ENCODE results near the gene ST3GAL4.
"Not testable (repeated sequence)": the region's sequence is repeated elsewhere in the genome, so short reads cannot be mapped to it uniquely, and the experiment has no call there.

The ST3GAL4 gene

DNA sequence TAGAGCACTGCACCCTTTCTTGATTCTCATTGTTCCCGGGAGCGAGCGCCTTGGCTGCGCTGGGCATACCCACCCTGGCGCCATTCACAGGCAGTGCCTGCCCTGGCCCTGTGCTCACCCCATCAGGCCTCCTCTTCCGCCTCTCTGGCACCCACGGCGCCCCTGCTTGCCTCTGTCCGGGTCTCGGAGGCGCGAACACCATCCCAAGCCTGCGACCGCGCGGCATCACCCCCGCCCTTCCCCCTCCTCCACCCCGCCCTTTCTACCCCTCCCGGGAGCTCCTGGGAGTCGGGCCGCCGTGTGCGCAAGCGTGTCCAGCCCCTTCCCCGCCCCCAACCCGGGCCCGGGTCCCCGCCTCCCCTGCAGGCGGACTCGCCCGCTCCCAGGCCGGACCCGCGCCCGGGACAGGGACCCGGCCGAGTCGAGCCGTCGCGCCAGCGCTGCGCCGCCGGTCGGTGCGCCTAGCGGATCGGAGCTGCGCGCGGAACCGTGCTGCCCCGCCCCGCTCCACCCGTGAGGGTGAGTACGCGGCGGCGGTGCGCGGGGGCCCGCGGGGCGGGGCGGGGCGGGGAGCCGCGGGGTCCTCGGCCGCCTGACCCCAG lies at the start of gene ST3GAL4:
TSS of gene ST3GAL4 (plus strand) at position 363 of the 602 bp plus-strand sequence. CDS start 50,470 bp downstream, outside the sequence.
- DNase-seq, result peak; percentile 51

GRCh38 chr11:126305699-126306098 lies 49.8 kb upstream of the ST3GAL4 start:
- DNase-seq, result no peak

DNA sequence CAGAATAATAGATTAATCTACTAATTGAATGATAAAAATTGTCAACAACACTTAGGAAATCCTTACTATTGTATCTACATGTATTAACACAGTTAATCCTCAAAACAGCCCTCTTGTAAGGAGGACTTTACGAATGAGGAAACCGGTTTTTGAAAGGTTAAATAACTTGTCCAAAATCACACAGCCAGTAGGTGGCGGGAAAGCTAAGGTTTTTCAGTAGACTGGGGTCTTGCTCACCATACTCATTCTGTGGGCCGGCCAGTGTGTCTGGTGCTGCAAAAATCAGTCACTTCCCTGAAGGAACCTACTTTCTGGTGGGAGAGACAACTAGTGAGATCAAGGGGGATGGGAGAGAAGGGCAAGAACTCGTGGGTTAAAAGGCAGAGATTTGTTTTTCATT lies 47.8 kb upstream of the ST3GAL4 start:
- DNase-seq, result no peak

GRCh38 chr11:126308271-126308671 lies 47.2 kb upstream of the ST3GAL4 start:
- DNase-seq, result no peak

DNA sequence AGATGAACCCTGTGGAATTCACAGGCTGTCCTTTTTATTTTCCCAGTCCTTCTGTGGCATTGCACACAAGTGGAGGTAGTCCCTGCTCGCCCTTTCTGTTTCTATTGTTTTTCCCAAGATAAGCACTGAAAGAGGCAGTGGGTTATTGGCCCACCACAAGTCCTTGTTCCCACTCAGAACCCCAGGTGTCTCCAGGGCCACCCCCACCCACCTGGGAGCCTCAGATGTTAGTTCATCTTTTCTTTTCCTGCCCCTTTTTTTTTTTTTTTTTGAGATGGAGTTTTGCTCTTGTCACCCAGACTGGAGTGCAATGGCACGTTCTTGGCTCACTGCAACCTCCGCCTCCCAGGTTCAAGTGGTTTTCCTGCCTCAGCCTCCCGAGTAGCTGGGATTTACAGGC lies 46.7 kb upstream of the ST3GAL4 start:
- not testable (repeated sequence) for DNase-seq

- peak; percentile 37 for DNase-seq
Observed at GRCh38 chr11:126310200-126310991, 45.1 kb upstream of the ST3GAL4 start.

DNA sequence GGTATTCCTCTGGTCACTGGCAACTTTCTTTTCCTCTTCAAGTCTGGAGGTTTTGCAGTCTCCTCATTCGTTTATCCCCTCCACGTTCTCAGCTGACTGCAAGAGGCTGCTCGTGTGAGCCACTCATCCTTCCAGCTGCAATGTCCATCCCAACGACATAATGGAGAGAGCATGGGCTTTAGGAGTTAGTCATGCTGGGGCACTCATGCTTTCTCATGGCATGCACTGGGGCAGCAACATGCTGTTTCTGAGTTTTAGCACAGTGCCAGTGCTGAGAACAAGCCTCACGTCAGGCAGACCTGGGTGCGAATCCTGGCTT lies 44.5 kb upstream of the ST3GAL4 start:
- no peak for DNase-seq

GRCh38 chr11:126311401-126312291 lies 43.8 kb upstream of the ST3GAL4 start:
- DNase-seq, result no peak

DNA sequence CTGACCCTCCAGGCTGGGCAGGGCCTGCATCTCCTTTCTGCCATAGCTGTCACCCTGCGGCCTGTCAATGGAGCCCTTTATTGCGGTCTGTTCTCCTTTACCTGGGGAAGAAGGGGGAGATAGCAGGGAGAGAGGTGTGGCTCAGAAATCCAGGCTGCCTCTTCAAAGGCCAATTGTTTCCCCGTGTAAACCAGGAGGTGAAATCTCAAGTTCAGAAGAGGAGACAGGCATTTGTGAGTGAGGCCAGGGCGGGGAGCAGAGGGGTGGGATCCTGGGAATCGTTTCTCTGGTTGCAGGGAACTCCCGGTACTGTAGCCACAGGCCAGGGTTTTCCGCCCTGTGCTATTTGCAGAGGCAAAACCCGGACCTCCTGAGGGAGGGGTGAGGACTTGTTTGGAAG lies 42.5 kb upstream of the ST3GAL4 start:
- no peak for DNase-seq

DNA sequence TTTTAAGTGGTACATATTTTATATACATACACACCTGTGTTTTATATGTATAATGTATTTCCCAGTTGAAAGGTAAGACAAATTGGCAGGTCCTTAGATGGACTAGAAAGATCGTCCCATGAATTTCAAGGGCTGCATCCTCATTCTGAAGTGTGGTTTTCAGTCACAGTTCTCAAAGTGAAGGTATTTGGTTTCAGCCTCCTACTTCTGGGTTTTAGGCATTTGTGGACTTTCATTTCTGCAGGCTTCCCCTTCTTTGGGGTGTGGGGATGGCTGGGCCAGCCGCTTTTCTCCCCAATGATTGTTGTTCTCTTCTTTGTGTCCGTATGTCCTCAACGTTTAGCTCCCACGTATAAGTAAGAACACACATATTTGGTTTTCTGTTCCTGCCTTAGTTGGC lies 41.7 kb upstream of the ST3GAL4 start:
- DNase-seq, result no peak

GRCh38 chr11:126317432-126317755 lies 38.1 kb upstream of the ST3GAL4 start:
- no peak for DNase-seq

DNA sequence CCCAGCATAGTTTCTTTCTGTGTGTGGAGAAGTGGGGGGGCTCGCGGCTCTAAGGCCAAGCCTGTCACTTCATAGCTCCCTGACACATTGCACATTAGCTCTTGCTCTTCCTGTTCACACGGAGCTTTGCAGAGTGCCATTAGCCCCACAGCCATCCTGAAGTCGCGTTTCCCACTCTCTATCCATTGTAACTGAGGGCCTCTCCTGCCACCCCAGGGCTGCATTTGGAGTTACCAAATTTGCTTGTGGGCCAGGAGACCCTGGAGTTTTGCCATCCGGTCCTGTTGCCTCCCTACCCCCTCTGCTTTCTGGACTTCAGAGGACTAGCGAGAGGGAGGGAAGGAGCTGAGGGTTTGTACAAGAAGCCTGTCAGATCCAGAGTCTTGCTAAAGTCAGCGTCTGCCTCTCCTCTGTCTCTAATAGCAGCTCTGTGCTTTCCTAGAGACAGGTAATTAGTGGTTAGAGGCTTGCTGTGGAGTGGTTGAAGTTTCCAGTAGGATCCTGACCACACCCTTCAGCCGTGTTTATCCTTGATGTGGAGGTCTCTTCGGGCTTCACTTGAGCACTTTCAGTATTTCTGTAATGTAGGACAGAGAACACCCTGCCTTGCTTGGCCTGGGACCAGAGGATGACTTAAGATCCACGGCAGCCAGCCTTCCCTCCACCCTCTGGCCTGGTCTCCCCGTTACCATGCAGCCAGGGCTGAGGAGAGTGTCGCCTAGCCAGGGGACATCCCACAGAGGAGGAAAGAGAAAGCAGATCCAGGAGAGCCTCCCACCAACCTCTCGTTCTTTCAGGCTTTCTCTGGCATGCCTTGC lies 37.5 kb upstream of the ST3GAL4 start:
- DNase-seq, result no peak

DNA sequence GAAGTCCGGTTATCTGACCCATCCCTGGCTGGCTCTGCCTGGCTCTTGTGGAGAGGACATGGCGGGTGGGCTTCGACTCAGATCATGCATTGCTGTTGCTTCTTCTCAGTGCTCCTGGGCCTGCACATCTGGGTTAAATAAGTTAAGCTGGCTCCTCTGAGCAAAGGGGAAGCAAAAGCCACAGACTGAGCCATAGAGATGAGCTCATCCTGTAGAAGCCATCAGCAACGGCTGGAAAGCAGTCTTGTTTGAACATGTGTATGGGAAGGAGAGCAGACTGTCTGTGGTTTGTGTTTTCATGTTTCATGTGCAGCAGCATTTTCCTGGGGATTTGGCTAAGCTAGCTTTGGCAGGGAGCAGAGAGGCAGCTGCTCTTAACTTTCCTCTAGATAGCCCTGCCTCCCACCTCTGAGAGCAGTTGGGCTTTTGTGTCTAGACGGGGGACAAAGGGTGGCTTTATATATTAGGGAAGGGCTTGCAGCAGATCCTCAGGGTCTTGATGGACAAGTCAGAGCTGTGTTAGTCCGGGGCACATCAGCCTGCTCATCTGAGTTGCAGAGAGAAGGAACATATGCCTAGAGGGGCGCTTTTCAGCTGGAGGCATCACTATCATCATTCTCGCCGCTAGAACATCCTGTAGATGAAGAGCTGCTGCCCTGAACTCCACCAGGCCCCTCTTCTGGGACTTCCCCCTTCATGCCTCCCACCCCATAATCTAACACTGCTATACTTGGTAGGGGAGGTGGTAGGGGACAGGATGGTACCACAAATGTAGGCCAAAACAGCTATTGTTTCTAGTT lies 36.7 kb upstream of the ST3GAL4 start:
- no peak for DNase-seq

GRCh38 chr11:126319374-126319740 lies 36.1 kb upstream of the ST3GAL4 start:
- DNase-seq, result no peak

DNA sequence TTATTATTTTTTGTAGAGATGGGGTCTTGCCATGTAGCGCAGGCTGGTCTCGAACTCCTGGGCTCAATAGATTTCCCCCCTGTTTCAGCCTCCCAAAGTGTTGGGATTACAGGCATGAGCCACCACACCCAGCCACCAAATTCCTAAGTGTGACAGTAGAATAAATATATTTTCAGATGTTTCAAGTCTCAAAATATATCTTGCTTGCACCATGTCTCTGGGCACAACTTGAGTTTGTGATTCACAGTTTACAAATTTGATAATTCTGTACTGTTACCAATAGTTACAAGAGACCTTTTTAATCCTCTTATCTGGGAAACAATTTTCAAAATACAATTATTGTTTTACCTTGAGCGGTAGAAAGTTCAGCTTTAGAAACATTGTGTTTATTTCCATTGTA lies 32.5 kb upstream of the ST3GAL4 start:
- DNase-seq, result no peak

DNA sequence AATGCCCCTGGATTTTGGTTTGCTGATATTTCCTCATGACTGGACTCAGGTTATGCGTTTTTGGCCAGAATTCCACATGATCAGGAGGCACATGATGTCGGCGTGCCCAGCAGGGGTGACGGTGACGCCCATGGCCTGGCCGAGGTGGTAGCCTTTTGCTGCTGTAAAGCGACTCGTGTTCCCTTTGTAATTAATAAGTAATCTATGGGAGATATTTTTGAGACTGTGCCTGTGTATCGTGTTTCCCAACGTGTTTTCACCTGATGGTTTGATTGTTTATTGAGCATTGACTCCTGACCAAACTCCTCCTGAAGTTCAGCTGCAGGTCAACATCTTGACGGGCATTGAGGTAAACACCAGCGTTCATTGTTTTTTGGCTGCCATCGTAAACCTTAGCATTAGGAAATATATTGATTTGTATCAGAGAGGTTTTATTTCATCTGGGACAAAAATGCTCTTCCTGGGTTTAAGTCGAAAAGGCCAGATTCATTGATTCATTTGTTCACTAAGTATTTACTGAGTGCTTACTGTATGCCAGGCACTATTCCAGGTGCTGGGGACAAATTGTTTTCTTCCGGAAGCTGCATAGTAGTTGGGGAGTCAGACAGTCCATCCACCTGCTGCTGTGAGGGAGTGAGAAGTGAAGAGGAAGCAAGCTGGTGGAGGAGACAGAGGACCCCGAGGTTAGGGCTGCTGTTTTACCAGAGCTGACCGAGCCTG lies 28.0 kb upstream of the ST3GAL4 start:
- no peak for DNase-seq

DNA sequence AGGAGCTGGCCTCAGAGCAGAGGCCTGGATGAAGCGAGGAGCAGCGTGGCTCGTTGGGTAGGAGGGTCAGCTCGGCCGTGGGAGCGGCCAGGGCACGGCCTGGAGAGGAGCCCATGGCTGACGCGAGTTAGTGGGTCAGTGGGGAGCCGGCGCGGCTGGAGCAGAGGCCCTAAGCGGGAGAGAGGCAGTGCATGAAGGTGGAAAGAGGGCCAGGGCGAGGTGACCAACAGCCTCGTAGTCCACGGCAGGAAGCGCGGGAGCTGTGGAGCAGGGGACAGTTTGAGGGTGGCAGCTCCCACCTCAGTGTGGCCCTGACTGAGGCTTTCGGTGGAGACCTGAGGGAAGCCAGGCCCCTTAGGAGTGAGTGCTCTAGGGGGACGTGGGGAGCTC lies 27.5 kb upstream of the ST3GAL4 start:
- DNase-seq, result no peak

DNA sequence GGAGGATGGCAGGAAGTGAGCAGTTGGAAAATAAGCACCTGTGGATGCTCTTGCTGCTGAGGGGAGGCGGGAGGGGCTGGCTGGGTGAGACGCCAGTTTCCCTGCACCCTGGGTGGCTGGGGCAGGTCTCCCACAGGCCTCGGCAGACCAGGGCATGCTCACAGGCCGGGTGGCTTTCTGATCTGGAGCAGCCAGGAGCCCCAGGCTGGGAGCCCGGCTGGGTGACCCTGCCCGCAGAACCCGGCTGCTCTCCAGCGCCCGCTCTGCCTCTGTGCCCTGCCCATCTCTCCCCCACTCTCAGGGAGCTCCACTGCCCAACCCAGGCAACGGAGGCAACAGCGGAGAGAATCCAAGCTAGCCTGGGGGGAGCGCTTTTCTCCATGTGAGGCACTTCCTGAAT lies 27.0 kb upstream of the ST3GAL4 start:
- no peak for DNase-seq

- DNase-seq, result no peak
Observed at GRCh38 chr11:126328938-126329643, 26.4 kb upstream of the ST3GAL4 start.

- DNase-seq, result no peak
Observed at GRCh38 chr11:126329644-126330211, 25.8 kb upstream of the ST3GAL4 start.

- no peak for DNase-seq
Observed at GRCh38 chr11:126331286-126331685, 24.2 kb upstream of the ST3GAL4 start.

Data from activated effector memory CD4-positive, alpha-beta T cell treated with Interleukin-2 at 50 U/mL for 16 hours (primary cell).